BJ (cell line): ENCODE results near the gene MCTP1. TPM values are rescaled to one million over a fixed set of nuclear protein-coding genes. Genes with fewer than 3 reads are reported as not detected.

ENCODE experiments used
- CTCF ChIA-PET: fragments of 350-600 bp; formaldehyde crosslinking; extraction: SDS; loops from one replicate; lab custom pipeline; 2021; ENCODE audit warnings: antibody characterized with exemption, inconsistent platforms; lab: Yijun Ruan, JAX
- POLR2A ChIA-PET: fragments of 300-600 bp; sonication (Branson Sonifier 250); formaldehyde crosslinking; extraction: SDS; loops from one replicate; lab custom pipeline; 2021; ENCODE audit warnings: antibody characterized with exemption; lab: Charles Lee
- DNase-seq: peaks from one replicate; pipeline ENCODE4 v3.0.0-alpha.2; 2011; ENCODE audit warnings: low read depth
- H3K27me3 ChIP-seq: 2 replicates; pipeline ENCODE4 v1.6.0; 2011; ENCODE audit warnings: low read length; ENCODE audit not compliant: control insufficient read depth, insufficient read depth
- H3K36me3 ChIP-seq: 2 replicates; pipeline ENCODE4 v1.5.1; 2011; ENCODE audit warnings: low read length; ENCODE audit not compliant: control insufficient read depth, insufficient read depth
- H3K4me3 ChIP-seq: 2 replicates; pipeline ENCODE4 v1.5.1; 2011; ENCODE audit warnings: low read depth, mild to moderate bottlenecking, control low read depth, low read length
- CTCF ChIP-seq: IDR thresholded peaks from 2 replicates; pipeline ENCODE4 v1.5.1; 2011; ENCODE audit warnings: low read depth, mild to moderate bottlenecking, control low read depth, inconsistent platforms, low read length, moderate library complexity; ENCODE audit not compliant: insufficient read depth
- polyA plus RNA-seq: library from polyadenylated mRNA; depleted of rRNA; stranded (reverse); fragments of >200 nt; gene quantifications from 2 replicates; pipeline ENCODE4 v1.2.3, GENCODE V29; 2011

Gene MCTP1
- polyA plus RNA-seq, 1 experiment: 0.02 TPM

DNA sequence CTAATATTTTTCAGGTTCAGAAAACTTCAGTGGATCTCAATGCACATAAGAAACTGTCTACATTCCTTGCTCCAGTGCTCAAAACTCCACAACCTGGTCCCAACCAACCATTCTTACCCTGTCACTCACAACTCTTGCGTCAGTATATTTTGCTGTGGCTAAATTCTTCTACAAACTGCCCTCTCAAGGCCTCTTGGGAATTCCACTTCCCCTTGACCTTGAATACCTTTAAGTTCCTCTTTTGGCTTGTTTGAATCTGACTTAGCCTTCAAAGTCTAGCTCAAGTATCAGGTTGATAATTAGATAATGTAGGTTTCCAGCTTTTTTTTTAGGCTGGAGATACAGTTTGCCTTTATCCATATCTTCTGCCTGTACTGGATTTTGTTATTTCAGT lies 538.2 kb downstream of the MCTP1 start:
- ChIA-PET POLR2A (no interaction called here), CTCF (interaction anchor here (1.3 to 2.5 kb wide), 2 partner anchors 9 to 112 kb away, joined by 3 to 13 read pairs; no protein-coding TSS in a partner anchor)
- no peaks in the 10 kb centered on the region for H3K27me3 ChIP-seq
- H3K4me3 ChIP-seq: no peak overlapping the region
- DNase-seq: no peak
- no peaks in the 10 kb centered on the region for H3K36me3 ChIP-seq
- TF ChIP-seq CTCF: no peak

- no peak overlapping the region for H3K4me3 ChIP-seq
- no peak for TF ChIP-seq CTCF
- no peak for DNase-seq
- no peaks in the 10 kb centered on the region for H3K27me3 ChIP-seq
- POLR2A ChIA-PET: no interaction called here
- no peaks in the 10 kb centered on the region for H3K36me3 ChIP-seq
- CTCF ChIA-PET: interaction anchor here (0.8 to 2.5 kb wide), 3 partner anchors 8 to 113 kb away, joined by 3 to 13 read pairs (median 3); no protein-coding TSS in a partner anchor
Measured at GRCh38 chr5:94745786-94746730, 538.8 kb downstream of the MCTP1 start.

DNA sequence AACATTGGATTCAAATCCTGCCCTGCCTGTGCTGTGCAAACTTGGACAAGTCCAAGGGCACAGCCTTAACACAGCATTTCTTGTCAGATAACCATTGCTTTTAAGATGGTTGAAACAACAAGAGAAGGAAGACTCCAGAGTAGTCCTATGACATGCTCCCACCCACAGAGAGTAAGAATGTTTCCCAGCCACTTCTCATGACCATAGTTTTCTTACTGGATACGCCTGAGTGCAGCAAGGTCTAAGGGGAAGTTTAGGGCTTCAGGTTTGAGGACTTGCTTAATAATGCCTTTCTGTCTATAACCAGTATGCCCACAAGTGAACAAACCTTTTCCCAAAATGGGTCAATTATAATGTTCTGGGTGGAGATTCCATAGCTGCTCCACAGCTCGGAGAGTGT lies 540.0 kb downstream of the MCTP1 start:
- no peak for TF ChIP-seq CTCF
- no peaks in the 10 kb centered on the region for H3K36me3 ChIP-seq
- no peak overlapping the region for H3K4me3 ChIP-seq
- H3K27me3 ChIP-seq: no peaks in the 10 kb centered on the region
- no peak for DNase-seq
- ChIA-PET CTCF (interaction anchor here (0.8 kb wide), 1 partner anchor 105 kb away, joined by 3 read pairs; no protein-coding TSS in a partner anchor), POLR2A (no interaction called here)

DNA sequence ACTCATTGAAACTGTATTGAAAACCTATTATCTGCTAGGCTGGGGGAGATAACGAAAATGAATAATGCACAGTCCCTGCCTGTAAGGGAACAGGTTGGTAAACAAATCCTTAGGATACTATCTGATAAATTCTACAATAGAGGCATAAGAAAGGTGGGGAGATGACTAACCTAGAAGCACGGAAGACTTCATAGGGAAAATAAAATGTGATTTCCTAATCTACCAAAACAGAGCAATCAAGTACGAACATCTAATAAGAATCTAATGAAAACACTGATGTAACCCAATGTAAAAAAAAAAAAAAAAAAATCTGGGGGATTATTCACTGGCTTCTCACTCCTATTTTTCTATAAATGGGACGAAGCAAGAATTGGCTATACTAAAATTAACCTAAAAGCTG lies 542.0 kb downstream of the MCTP1 start:
- Histone ChIP-seq H3K27me3 (no peaks in the 10 kb centered on the region), H3K4me3 (no peak overlapping the region), H3K36me3 (no peaks in the 10 kb centered on the region)
- CTCF ChIA-PET: interaction anchor here (0.7 kb wide), 1 partner anchor 64 kb away, joined by 3 read pairs; no protein-coding TSS in a partner anchor
- no peak for TF ChIP-seq CTCF
- POLR2A ChIA-PET: no interaction called here
- no peak for DNase-seq

- Histone ChIP-seq H3K4me3 (no peak overlapping the region), H3K36me3 (no peaks in the 10 kb centered on the region), H3K27me3 (no peaks in the 10 kb centered on the region)
- ChIA-PET POLR2A (no interaction called here), CTCF (interaction anchor here (0.6 to 1.7 kb wide), 2 partner anchors 12 to 97 kb away, joined by 4 to 7 read pairs; no protein-coding TSS in a partner anchor)
- no peak for TF ChIP-seq CTCF
- DNase-seq: no peak
Measured at GRCh38 chr5:94740286-94740685, 544.6 kb downstream of the MCTP1 start.
